Smooth muscle cell of the pulmonary artery (primary cell): ENCODE results near the gene NPIPB4. TPM values are rescaled to one million over a fixed set of nuclear protein-coding genes. Genes with fewer than 3 reads are reported as not detected.

Experiments used
- total RNA-seq: library from RNA; depleted of rRNA; stranded (reverse); fragments of >200 nt; gene quantifications from 2 replicates; pipeline ENCODE4 v1.2.3, GENCODE V29; 2014

The NPIPB4 gene
- 30.2 and 53.8 TPM in 2 replicates for total RNA-seq

GRCh38 chr16:21857656-21858055 is at the start of gene NPIPB4:
TSS of gene NPIPB4 (minus strand) at chr16:21857756. CDS start at chr16:21857378, 378 bp downstream.

Other genes starting within 250 kb of the NPIPB4 start
- gene IGSF6, start 205.1 kb downstream of the NPIPB4 start, total RNA-seq, result not detected in 2 replicates
- under 0.01 and 0.07 TPM in 2 replicates for gene OTOA, start 193.8 kb downstream of the NPIPB4 start, total RNA-seq
- gene UQCRC2, start 95.6 kb upstream of the NPIPB4 start, total RNA-seq, result 143 and 156 TPM in 2 replicates
- gene PDZD9, start 143.4 kb upstream of the NPIPB4 start, total RNA-seq, result not detected in 2 replicates
- 13.7 and 14.7 TPM in 2 replicates for gene MOSMO, start 150.4 kb upstream of the NPIPB4 start, total RNA-seq
- gene VWA3A, start 234.8 kb upstream of the NPIPB4 start, total RNA-seq, result under 0.01 and 0.03 TPM in 2 replicates